Hepatocyte (in vitro differentiated cells): ENCODE data around the gene NR3C2.

Experiments
- CTCF ChIP-seq: fragments of 200-600 bp; sonication (generic); IDR thresholded peaks from 2 replicates; pipeline ENCODE4 v1.5.1; 2016; ENCODE audit warnings: antibody characterized with exemption, mild to moderate bottlenecking; ENCODE audit not compliant: poor library complexity
- EZH2 ChIP-seq: fragments of 200-600 bp; sonication (generic); IDR thresholded peaks from 2 replicates; pipeline ENCODE4 v1.6.1; 2016; ENCODE audit warnings: antibody characterized with exemption, mild to moderate bottlenecking, borderline replicate concordance

GRCh38 chr4:148095346-148095923 lies 346.8 kb downstream of the NR3C2 start:
- TF ChIP-seq CTCF (no peak), EZH2 (no peak)
